Activated B cell treated with CpG ODN at 0.5 μM for 24 hours (primary cell): Measurements from ENCODE around the gene CTNNA2. TPM values are rescaled to one million over a fixed set of nuclear protein-coding genes. Genes with fewer than 3 reads are reported as not detected.

ENCODE experiments used
- ATAC-seq: fragments of 200-7000 bp; cut with Tn5 transposase; one replicate; pipeline ENCODE4 v1.10.0; 2021; ENCODE audit warnings: low read depth, mild to moderate bottlenecking, moderate library complexity
- CTCF ChIA-PET: fragments of 350-600 bp; sonication (Branson Sonifier 250); formaldehyde crosslinking; loops from one replicate; lab custom pipeline; 2021; ENCODE audit warnings: antibody characterized with exemption; lab: Charles Lee
- POLR2A ChIA-PET: fragments of 350-600 bp; sonication (Branson Sonifier 250); formaldehyde crosslinking; loops from one replicate; lab custom pipeline; 2021; ENCODE audit warnings: antibody characterized with exemption; lab: Charles Lee
- DNase-seq: peaks from one replicate; pipeline ENCODE4 v3.0.0; 2022
- H3K27ac Mint-ChIP-seq: one replicate; pipeline ENCODE4 v1.8.0; 2020; ENCODE audit warnings: mixed read lengths
- H3K27me3 Mint-ChIP-seq: one replicate; pipeline ENCODE4 v1.8.0; 2021; ENCODE audit warnings: mixed read lengths
- H3K36me3 Mint-ChIP-seq: one replicate; pipeline ENCODE4 v1.8.0; 2021; ENCODE audit warnings: low read depth, mixed read lengths
- H3K4me1 Mint-ChIP-seq: one replicate; pipeline ENCODE4 v1.8.0; 2021; ENCODE audit warnings: mixed read lengths
- H3K4me3 Mint-ChIP-seq: one replicate; pipeline ENCODE4 v1.8.0; 2020; ENCODE audit warnings: mild to moderate bottlenecking, mixed read lengths
- H3K9me3 Mint-ChIP-seq: one replicate; pipeline ENCODE4 v1.8.0; 2020; ENCODE audit warnings: mixed read lengths
- CTCF ChIP-seq: fragments of 200-600 bp; IDR thresholded peaks from one replicate; pipeline ENCODE4 v1.8.0; 2022; ENCODE audit warnings: antibody characterized with exemption, mild to moderate bottlenecking
- intact Hi-C: fragments of 100-400 bp; cut with micrococcal nuclease; formaldehyde crosslinking; loops from one replicate; pipeline ENCODE4 v1.15.1; 2024
- total RNA-seq: library from RNA; stranded (reverse); gene quantifications from 2 replicates; pipeline ENCODE4 v1.2.3, GENCODE V29; 2022

The CTNNA2 gene
- total RNA-seq, 1 donor from 2014 or later = not detected

GRCh38 chr2:79966369-79966768 is 453.5 kb downstream of the CTNNA2 start:
- DNase-seq (no peak), ATAC-seq (no peak)
- no peak for TF ChIP-seq CTCF
- Mint-ChIP-seq H3K36me3 (no peaks in the 10 kb centered on the region), H3K27ac (no peak overlapping the region), H3K4me1 (no peaks in the 10 kb centered on the region), H3K27me3 (no peaks in the 10 kb centered on the region), H3K9me3 (peaks cover 2% of the 10 kb centered on the region), H3K4me3 (no peak overlapping the region)
- ChIA-PET CTCF (no interaction called here), POLR2A (no interaction called here)
- intact Hi-C loops = no loop called here

- DNase-seq (no peak), ATAC-seq (no peak)
- Mint-ChIP-seq H3K9me3 (peaks cover 2% of the 10 kb centered on the region), H3K4me1 (no peaks in the 10 kb centered on the region), H3K27ac (no peak overlapping the region), H3K27me3 (no peaks in the 10 kb centered on the region), H3K4me3 (no peak overlapping the region), H3K36me3 (no peaks in the 10 kb centered on the region)
- TF ChIP-seq CTCF = no peak
- ChIA-PET POLR2A (no interaction called here), CTCF (no interaction called here)
- intact Hi-C loops = no loop called here
Measured at GRCh38 chr2:79966882-79967281, 454.0 kb downstream of the CTNNA2 start.

- Mint-ChIP-seq H3K27ac (no peak overlapping the region), H3K36me3 (no peaks in the 10 kb centered on the region), H3K9me3 (no peaks in the 10 kb centered on the region), H3K4me3 (no peak overlapping the region), H3K4me1 (no peaks in the 10 kb centered on the region), H3K27me3 (no peaks in the 10 kb centered on the region)
- ChIA-PET CTCF (no interaction called here), POLR2A (no interaction called here)
- no peak for TF ChIP-seq CTCF
- intact Hi-C loops = no loop called here
- DNase-seq (no peak), ATAC-seq (no peak)
Measured at GRCh38 chr2:79971807-79972206, 459.0 kb downstream of the CTNNA2 start.

GRCh38 chr2:79972661-79973060 is 459.8 kb downstream of the CTNNA2 start:
- CTCF ChIA-PET = no interaction called here
- Mint-ChIP-seq H3K27me3 (no peaks in the 10 kb centered on the region), H3K27ac (no peak overlapping the region), H3K9me3 (no peaks in the 10 kb centered on the region), H3K36me3 (no peaks in the 10 kb centered on the region), H3K4me3 (no peak overlapping the region), H3K4me1 (no peaks in the 10 kb centered on the region)
- intact Hi-C loops = no loop called here
- POLR2A ChIA-PET = no interaction called here
- no peak for TF ChIP-seq CTCF
- DNase-seq (no peak), ATAC-seq (no peak)

GRCh38 chr2:79975791-79976565 is 463.1 kb downstream of the CTNNA2 start:
- CTCF ChIA-PET = no interaction called here
- POLR2A ChIA-PET = no interaction called here
- H3K27ac Mint-ChIP-seq = no peak overlapping the region
- no peak for TF ChIP-seq CTCF
- H3K9me3 Mint-ChIP-seq = no peaks in the 10 kb centered on the region
- ATAC-seq (no peak), DNase-seq (no peak)
- no peaks in the 10 kb centered on the region for H3K36me3 Mint-ChIP-seq
- H3K4me3 Mint-ChIP-seq = no peak overlapping the region
- no peaks in the 10 kb centered on the region for H3K27me3 Mint-ChIP-seq
- no peaks in the 10 kb centered on the region for H3K4me1 Mint-ChIP-seq
- intact Hi-C loops = no loop called here
